A549 (cell line): Measurements from ENCODE around the gene C1QTNF1. TPM values are rescaled to one million over a fixed set of nuclear protein-coding genes. Genes with fewer than 3 reads are reported as not detected.

Experiments used
- ATAC-seq, 2 experiments: fragments of 200-7000 bp in 1 of 2; fragments of >200 bp in 1 of 2; cut with Nextera tagmentation in 1 of 2; cut with Tn5 transposase in 1 of 2; 3 replicates each; pipeline versions ENCODE4 v1.8.0 to v1.9.1; 2018 to 2020; ENCODE audit warnings: mild to moderate bottlenecking in 1 of 2, moderate library complexity in 1 of 2
- CTCF ChIA-PET: fragments of 300-600 bp; sonication (Branson Sonifier 250); formaldehyde crosslinking; extraction: SDS; loops from one replicate; lab custom pipeline; 2021; ENCODE audit warnings: antibody characterized with exemption, inconsistent platforms; lab: Yijun Ruan, JAX
- POLR2A ChIA-PET: fragments of 350-600 bp; formaldehyde crosslinking; extraction: SDS; loops from one replicate; lab custom pipeline; 2021; ENCODE audit warnings: antibody characterized with exemption, inconsistent platforms; lab: Yijun Ruan, JAX
- DNase-seq, 2 experiments: peaks; one replicate each; pipeline versions ENCODE4 v3.0.0 to v3.0.0-alpha.2; 2011 to 2016; ENCODE audit warnings: low read depth in 1 of 2, low spot score in 1 of 2
- FAIRE-seq: peaks from 2 replicates; lab custom pipeline; 2011; peaks lifted over from hg19 to GRCh38; lab: Jason Lieb, UNC
- H3K27ac ChIP-seq, 2 experiments: fragments of >200 bp; sonication (Bioruptor Twin); formaldehyde crosslinking; 3 replicates each; pipeline ENCODE4 v1.5.1; 2016 to 2017
- H3K4me1 ChIP-seq: fragments of >200 bp; sonication (Bioruptor Twin); formaldehyde crosslinking; 3 replicates; pipeline ENCODE4 v1.6.1; 2016
- H3K4me2 ChIP-seq: fragments of >200 bp; sonication (Bioruptor Twin); formaldehyde crosslinking; 3 replicates; pipeline ENCODE4 v1.6.1; 2016
- H3K4me3 ChIP-seq: fragments of >200 bp; sonication (Bioruptor Twin); formaldehyde crosslinking; 3 replicates; pipeline ENCODE4 v1.5.1; 2016
- H3K9me3 ChIP-seq: fragments of >200 bp; sonication (Bioruptor Twin); formaldehyde crosslinking; 3 replicates; pipeline ENCODE4 v1.6.1; 2016
- CEBPB ChIP-seq, 2 experiments: fragments of >200 bp in 1 of 2; sonication (Bioruptor Twin) in 1 of 2; formaldehyde crosslinking in 1 of 2; IDR thresholded peaks; 2 replicates each; pipeline ENCODE4 v1.6.1; 2012 to 2016
- ESRRA ChIP-seq: fragments of 150-350 bp; IDR thresholded peaks from 2 replicates; pipeline ENCODE4 v1.6.1; 2014; ENCODE audit warnings: mild to moderate bottlenecking, low read length, borderline replicate concordance
- HDAC2 ChIP-seq: fragments of 200-600 bp; sonication (generic); IDR thresholded peaks from 2 replicates; pipeline ENCODE4 v1.6.1; 2016
- HEYL ChIP-seq: fragments of 250-450 bp; sonication (Bioruptor Pico); IDR thresholded peaks from 2 replicates; pipeline ENCODE4 v1.8.0; 2021; ENCODE audit warnings: mild to moderate bottlenecking, moderate library complexity
- HOXB5 ChIP-seq: fragments of 250-450 bp; sonication (Bioruptor Pico); IDR thresholded peaks from 2 replicates; pipeline ENCODE4 v1.5.0; 2020; ENCODE audit warnings: mild to moderate bottlenecking, moderate library complexity
- MAFK ChIP-seq: fragments of 450-650 bp; IDR thresholded peaks from 2 replicates; pipeline ENCODE4 v1.6.1; 2014; ENCODE audit not compliant: partially characterized antibody
- RFX5 ChIP-seq: fragments of 450-650 bp; IDR thresholded peaks from 2 replicates; pipeline ENCODE4 v1.7.1; 2014; ENCODE audit warnings: antibody characterized with exemption, mild to moderate bottlenecking, moderate library complexity
- ZFP36 ChIP-seq: fragments of 450-650 bp; IDR thresholded peaks from 2 replicates; pipeline ENCODE4 v1.6.1; 2014; ENCODE audit warnings: borderline replicate concordance; ENCODE audit not compliant: partially characterized antibody
- WGBS: methylation state at CpG from one replicate; pipeline ENCODE4 v1.1.6; 2017; ENCODE audit errors: missing lambda C conversion rate; 5-methylcytosine and 5-hydroxymethylcytosine counted together
- polyA plus RNA-seq, 4 experiments: library from polyadenylated mRNA; depleted of rRNA in 3 of 4; stranded (reverse); fragments of >200 nt; fragmentation: RNase III in 1 of 4; extraction: RNeasy Plus Mini Kit Qiagen cat#74134 plus additional on column Dnase treatment in 1 of 4; gene quantifications; 2 replicates in 3 of 4; 3 replicates in 1 of 4; pipeline ENCODE4 v1.2.3, GENCODE V29; 2011 to 2017
- TF ChIP-seq, protein P1 (sequence below): fragments of 200-600 bp; sonication (generic); IDR thresholded peaks from 2 replicates; pipeline ENCODE4 v1.6.1; 2016; ENCODE audit warnings: antibody characterized with exemption, mild to moderate bottlenecking, moderate library complexity
- TF ChIP-seq, protein P2 (sequence below): IDR thresholded peaks from 2 replicates; pipeline ENCODE4 v1.6.1; 2012
- TF ChIP-seq, protein P3 (sequence below): fragments of 250-450 bp; sonication (Bioruptor Pico); IDR thresholded peaks from 2 replicates; pipeline ENCODE4 v1.5.0; 2020; ENCODE audit warnings: low read depth, mild to moderate bottlenecking, moderate library complexity
- TF ChIP-seq, protein P4 (sequence below): fragments of >200 bp; sonication (Bioruptor Twin); formaldehyde crosslinking; IDR thresholded peaks from 3 replicates; pipeline ENCODE4 v1.6.1; 2016

The C1QTNF1 gene
- polyA plus RNA-seq, 2 of the 4 experiments (the other 2 are of a cell fraction), result 10.2 to 26.1 TPM

DNA sequence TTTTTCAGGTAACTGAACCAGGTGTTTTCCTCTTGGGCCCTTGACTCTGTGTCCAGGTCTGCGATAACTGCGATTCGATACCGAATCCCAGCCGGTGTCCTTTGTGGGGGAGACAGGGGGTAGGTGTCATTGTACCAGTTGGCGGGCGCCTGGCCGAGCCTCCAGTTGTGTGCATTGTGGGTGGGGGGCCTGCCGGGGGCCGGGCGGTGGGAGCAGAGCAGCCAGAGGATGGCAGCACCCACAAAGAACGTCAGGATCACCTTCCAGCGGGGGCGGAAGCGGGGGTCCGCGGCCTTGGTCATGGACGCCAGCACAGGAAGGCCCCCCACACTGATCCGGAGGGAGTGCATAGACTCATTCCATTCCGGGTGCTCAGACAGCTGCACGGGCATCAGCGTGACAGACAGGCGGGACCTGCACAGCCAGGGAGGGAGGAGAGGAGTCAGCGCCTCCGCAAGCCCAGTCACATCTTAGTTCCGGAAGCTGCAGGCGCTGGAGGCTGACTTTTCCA is 26.7 kb upstream of the C1QTNF1 start:
- ChIA-PET CTCF (interaction anchor here (0.6 to 8.6 kb wide), 9 partner anchors 7 to 132 kb away, joined by 3 to 63 read pairs (median 8); partner anchors contain the start of gene LGALS3BP), POLR2A (no interaction called here)
- WGBS, result 93% methylated on average over 17 of the region's 27 CpGs
- Histone ChIP-seq H3K4me3 (no peak overlapping the region), H3K4me1 (no peaks in the 10 kb centered on the region; the same call in 2 of the 3 replicates), H3K9me3 (no peaks in the 10 kb centered on the region), H3K27ac (no peak overlapping the region), H3K4me2 (no peak overlapping the region)
- ATAC-seq (no peak), DNase-seq (no peak), FAIRE-seq (no peak)
- TF ChIP-seq, protein P1, sequence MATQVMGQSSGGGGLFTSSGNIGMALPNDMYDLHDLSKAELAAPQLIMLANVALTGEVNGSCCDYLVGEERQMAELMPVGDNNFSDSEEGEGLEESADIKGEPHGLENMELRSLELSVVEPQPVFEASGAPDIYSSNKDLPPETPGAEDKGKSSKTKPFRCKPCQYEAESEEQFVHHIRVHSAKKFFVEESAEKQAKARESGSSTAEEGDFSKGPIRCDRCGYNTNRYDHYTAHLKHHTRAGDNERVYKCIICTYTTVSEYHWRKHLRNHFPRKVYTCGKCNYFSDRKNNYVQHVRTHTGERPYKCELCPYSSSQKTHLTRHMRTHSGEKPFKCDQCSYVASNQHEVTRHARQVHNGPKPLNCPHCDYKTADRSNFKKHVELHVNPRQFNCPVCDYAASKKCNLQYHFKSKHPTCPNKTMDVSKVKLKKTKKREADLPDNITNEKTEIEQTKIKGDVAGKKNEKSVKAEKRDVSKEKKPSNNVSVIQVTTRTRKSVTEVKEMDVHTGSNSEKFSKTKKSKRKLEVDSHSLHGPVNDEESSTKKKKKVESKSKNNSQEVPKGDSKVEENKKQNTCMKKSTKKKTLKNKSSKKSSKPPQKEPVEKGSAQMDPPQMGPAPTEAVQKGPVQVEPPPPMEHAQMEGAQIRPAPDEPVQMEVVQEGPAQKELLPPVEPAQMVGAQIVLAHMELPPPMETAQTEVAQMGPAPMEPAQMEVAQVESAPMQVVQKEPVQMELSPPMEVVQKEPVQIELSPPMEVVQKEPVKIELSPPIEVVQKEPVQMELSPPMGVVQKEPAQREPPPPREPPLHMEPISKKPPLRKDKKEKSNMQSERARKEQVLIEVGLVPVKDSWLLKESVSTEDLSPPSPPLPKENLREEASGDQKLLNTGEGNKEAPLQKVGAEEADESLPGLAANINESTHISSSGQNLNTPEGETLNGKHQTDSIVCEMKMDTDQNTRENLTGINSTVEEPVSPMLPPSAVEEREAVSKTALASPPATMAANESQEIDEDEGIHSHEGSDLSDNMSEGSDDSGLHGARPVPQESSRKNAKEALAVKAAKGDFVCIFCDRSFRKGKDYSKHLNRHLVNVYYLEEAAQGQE, result no peak

DNA sequence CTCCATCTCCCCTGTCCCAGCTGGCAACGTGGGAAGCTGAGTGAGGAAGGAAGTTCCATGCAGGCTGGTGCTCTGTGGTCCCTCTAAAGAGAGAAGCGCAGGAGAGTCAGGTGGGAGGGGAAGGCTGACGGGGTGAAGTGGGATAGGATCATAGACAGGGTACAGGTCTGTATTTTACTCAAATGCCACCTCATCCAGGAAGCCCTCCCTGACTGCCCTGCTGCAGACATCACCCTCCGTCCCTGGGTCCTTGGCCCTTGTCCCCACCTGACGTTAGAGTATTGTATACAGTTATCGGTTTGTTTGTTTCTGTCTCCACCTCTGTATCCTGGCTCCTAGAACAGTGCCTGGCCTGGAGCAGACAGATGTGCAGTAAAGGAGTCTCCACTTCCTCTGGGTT is 26.1 kb upstream of the C1QTNF1 start:
- no peak for FAIRE-seq
- DNase-seq, result no peak
- Histone ChIP-seq H3K9me3 (no peaks in the 10 kb centered on the region), H3K4me2 (no peak overlapping the region), H3K4me1 (no peaks in the 10 kb centered on the region; the same call in 2 of the 3 replicates), H3K27ac (no peak overlapping the region), H3K4me3 (no peak overlapping the region)
- POLR2A ChIA-PET, result no interaction called here
- ATAC-seq, result no peak
- no peak for TF ChIP-seq ESRRA
- TF ChIP-seq MAFK, result no peak
- TF ChIP-seq, protein P2, sequence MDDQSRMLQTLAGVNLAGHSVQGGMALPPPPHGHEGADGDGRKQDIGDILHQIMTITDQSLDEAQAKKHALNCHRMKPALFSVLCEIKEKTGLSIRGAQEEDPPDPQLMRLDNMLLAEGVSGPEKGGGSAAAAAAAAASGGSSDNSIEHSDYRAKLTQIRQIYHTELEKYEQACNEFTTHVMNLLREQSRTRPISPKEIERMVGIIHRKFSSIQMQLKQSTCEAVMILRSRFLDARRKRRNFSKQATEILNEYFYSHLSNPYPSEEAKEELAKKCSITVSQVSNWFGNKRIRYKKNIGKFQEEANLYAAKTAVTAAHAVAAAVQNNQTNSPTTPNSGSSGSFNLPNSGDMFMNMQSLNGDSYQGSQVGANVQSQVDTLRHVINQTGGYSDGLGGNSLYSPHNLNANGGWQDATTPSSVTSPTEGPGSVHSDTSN, result no peak
- peak; percentile 95 for TF ChIP-seq ZFP36
- TF ChIP-seq HOXB5 (CRISPR knock-in tag), result no peak
- CTCF ChIA-PET, result interaction anchor here (0.6 to 8.6 kb wide), 3 partner anchors 9 to 26 kb away, joined by 3 to 63 read pairs (median 28); partner anchors contain the start of gene LGALS3BP
- WGBS, result 89% methylated on average over 6 of the region's 6 CpGs

DNA sequence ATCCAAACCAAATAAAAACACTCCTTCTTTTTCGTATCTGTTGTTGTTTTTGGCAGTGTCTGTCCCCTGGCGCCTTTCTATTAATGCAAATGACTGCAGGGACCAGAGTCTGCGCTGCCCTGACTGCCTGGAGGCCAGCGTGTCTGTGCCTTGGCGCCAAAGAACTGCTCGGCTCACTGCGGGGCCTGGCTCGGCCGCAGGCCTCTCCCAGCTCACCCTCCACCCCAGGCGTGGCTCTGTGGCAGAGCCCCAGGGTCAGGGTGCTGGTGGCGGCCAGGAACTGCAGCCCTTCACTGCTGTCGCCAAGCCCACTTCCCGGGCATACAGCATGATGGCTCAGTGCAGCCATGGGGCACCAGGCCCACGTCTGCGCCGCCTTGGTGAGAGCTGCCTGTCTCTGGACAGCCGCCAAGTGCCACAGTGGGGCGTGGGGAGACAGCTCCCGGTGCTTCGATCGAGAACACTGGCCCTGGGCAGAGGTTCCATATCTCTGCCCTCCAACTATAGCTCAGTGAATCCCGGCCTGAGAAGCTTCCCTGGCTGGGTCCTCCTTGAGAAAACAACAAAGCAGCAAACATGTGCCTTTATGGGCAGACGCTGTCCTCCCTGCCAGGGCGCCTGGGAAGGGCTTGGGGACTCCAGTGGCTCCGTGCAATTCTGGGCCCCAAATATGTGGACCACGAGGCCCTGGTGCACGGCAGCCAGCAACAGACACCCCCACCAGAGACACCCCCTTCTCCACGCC is 25.5 kb upstream of the C1QTNF1 start:
- 86% methylated on average over 24 of the region's 28 CpGs for WGBS
- ChIA-PET POLR2A (no interaction called here), CTCF (interaction anchor here (0.9 to 5.9 kb wide), 4 partner anchors 27 to 655 kb away, joined by 3 to 28 read pairs (median 4); no protein-coding TSS in a partner anchor)
- peak in 1 of 2 experiments; percentile 17; a peak in 2 of 6 replicates for ATAC-seq
- Histone ChIP-seq H3K9me3 (no peaks in the 10 kb centered on the region), H3K4me1 (no peaks in the 10 kb centered on the region; the same call in 2 of the 3 replicates), H3K4me3 (no peak overlapping the region), H3K4me2 (no peak overlapping the region), H3K27ac (no peak overlapping the region)
- no peak for FAIRE-seq
- no peak for DNase-seq
- TF ChIP-seq CEBPB (IDR thresholded peaks at IDR 0.05), result no peak
- no peak for TF ChIP-seq HEYL (CRISPR knock-in tag)
- TF ChIP-seq HDAC2, result no peak

DNA sequence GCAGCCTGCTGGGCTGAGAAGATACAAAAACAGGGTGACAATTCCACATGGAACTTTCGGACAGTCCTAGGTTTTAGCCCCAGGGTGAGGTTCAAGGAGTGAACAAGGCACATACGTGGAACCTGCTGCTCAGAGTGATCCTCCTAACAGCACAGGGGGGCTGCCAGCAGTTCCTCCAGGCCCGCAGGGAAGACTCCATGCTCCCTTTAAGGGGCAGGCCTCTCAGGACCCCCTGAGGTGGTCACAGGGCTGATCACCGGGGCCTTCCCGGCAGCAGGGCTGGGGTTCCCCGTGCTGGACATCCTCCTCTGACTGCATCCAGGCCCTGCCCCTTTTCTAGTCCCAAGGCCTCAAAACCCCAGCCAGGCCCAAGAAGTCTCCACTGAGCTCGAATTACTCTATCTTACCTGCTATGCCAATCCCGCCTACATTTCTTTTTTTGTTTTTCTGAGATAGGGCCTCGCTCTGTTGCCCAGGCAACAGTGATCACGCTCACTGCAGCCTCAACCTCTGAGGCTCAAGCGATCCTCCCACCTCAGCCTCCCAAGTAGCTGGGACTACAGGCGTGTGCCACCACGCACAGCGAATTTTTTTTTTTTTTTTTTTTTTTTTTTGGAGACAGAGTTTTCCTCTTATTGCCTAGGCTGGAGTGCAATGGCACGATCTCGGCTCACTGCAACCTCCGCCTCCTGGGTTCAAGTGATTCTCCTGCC is 24.8 kb upstream of the C1QTNF1 start:
- TF ChIP-seq, protein P3, sequence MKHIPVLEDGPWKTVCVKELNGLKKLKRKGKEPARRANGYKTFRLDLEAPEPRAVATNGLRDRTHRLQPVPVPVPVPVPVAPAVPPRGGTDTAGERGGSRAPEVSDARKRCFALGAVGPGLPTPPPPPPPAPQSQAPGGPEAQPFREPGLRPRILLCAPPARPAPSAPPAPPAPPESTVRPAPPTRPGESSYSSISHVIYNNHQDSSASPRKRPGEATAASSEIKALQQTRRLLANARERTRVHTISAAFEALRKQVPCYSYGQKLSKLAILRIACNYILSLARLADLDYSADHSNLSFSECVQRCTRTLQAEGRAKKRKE (CRISPR knock-in tag), result no peak
- TF ChIP-seq HEYL (CRISPR knock-in tag) (no peak), RFX5 (no peak)
- TF ChIP-seq, protein P4, sequence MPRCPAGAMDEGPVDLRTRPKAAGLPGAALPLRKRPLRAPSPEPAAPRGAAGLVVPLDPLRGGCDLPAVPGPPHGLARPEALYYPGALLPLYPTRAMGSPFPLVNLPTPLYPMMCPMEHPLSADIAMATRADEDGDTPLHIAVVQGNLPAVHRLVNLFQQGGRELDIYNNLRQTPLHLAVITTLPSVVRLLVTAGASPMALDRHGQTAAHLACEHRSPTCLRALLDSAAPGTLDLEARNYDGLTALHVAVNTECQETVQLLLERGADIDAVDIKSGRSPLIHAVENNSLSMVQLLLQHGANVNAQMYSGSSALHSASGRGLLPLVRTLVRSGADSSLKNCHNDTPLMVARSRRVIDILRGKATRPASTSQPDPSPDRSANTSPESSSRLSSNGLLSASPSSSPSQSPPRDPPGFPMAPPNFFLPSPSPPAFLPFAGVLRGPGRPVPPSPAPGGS, result no peak
- TF ChIP-seq, all 56 proteins: peak for 0
- FAIRE-seq (no peak), ATAC-seq (no peak), DNase-seq (no peak)
- H3K9me3 ChIP-seq, result no peaks in the 10 kb centered on the region
- no peaks in the 10 kb centered on the region; the same call in 2 of the 3 replicates for H3K4me1 ChIP-seq
- H3K4me2 ChIP-seq, result no peak overlapping the region
- ChIA-PET CTCF (interaction anchor here (0.7 to 2.1 kb wide), 5 partner anchors 8 to 654 kb away, joined by 3 to 5 read pairs (median 4); no protein-coding TSS in a partner anchor), POLR2A (no interaction called here)
- H3K27ac ChIP-seq, result no peak overlapping the region
- WGBS, result 94% methylated on average over 17 of the region's 17 CpGs
- no peak overlapping the region for H3K4me3 ChIP-seq
